Measurements from ENCODE around the gene GNG8. TPM values are rescaled to one million over a fixed set of nuclear protein-coding genes. Genes with fewer than 3 reads are reported as not detected.

GNG8 gene
- total RNA-seq, 2 donors from 2014 or later: 9.6 TPM; not detected in 1

DNA sequence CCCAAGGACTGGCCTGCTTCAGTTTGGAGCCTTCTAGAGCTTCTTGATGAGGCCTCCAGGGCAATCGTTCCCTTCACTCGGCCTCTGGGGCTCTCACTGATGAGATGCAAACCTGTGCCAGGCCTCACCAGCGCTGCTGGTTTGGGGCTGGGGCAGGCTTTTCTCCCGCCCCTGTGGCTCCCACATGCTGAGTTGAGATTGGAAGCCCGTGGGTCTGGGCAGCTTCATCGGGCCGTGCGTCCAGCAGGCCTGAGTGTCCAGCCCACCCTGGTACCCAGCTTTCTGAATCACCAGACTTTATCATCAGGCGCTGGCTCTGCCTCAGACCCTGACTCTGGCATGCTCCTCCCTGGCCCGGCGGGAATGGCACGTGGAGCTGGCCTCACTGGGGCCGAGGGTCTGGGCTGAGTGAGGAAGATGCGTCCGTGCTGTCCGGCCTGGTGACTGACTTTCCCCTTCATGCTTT is 30.6 kb downstream of the GNG8 start:
- no peaks in the 10 kb centered on the region for H3K9me3 Mint-ChIP-seq
- H3K4me1 Mint-ChIP-seq: peaks cover 31% of the 10 kb centered on the region
- H3K27me3 Mint-ChIP-seq: no peaks in the 10 kb centered on the region
- no peak overlapping the region for H3K4me3 Mint-ChIP-seq
- no peak overlapping the region for H3K27ac Mint-ChIP-seq
- H3K36me3 Mint-ChIP-seq (ENCODE audit: low read depth): peaks cover 93% of the 10 kb centered on the region
- no peak for ATAC-seq (replicated peaks)

DNA sequence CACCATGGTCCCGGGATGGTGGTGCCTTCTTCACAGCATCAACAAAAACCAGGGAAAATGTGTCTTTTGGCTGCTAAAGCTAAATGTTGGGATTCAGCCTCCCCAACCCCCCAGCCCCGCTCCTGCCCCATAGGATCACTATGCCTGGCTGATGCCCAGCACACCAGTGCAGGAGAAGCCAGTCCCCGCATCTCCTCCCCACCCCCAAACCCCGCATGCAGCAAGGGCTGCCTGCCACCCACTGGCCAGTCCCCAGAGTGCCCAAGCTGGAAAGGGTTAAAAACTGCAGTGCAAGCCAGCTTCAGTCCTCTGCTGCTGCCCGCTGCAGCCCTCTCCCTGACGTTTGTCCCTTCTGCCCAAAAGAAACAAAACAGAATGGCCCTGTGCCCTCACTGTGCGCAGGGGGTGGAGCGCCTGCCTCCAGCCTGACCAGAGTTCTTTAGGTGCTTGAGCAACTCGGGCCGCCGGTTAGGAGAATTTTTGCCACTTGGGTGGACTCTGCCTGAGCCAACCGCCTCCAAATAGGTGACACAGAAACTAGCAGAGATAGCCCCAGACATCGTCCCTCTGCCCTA is 31.1 kb downstream of the GNG8 start:
- Mint-ChIP-seq H3K27ac (no peak overlapping the region), H3K9me3 (no peaks in the 10 kb centered on the region), H3K4me1 (peaks cover 31% of the 10 kb centered on the region), H3K4me3 (peak overlapping the region; percentile 98), H3K36me3 (ENCODE audit: low read depth) (peaks cover 88% of the 10 kb centered on the region), H3K27me3 (no peaks in the 10 kb centered on the region)
- ATAC-seq (replicated peaks): no peak

GRCh38 chr19:46603752-46604231 is 32.2 kb downstream of the GNG8 start:
- Mint-ChIP-seq H3K4me3 (peak overlapping the region; percentile 98), H3K9me3 (no peaks in the 10 kb centered on the region), H3K27ac (peak overlapping the region; percentile 95), H3K4me1 (peaks cover 25% of the 10 kb centered on the region), H3K27me3 (no peaks in the 10 kb centered on the region), H3K36me3 (ENCODE audit: low read depth) (peaks cover 77% of the 10 kb centered on the region)
- ATAC-seq (replicated peaks): no peak

DNA sequence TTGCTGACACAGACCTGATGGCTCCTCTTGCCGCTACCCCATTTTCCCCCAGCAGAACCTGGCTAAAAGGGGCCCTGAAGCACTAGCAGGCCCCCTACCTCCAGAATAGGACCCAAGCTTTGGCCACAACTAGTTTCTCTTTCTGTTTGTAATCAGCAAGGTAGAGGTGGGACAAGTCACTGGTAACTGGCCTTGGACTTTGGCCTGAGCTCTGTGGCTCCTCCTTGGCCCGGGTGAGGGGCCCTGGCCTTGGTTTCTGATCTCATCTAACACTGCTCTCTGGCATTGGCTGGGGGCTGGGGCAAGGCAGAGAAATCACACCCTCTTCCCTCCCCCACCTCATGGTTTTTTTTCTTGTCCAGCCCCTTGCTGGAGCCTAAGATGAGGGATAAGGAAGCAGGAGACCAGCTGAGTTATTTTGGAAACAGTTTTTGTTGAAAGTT is 32.8 kb downstream of the GNG8 start:
- Mint-ChIP-seq H3K4me3 (peak overlapping the region; percentile 98), H3K9me3 (no peaks in the 10 kb centered on the region), H3K36me3 (ENCODE audit: low read depth) (peaks cover 72% of the 10 kb centered on the region), H3K27ac (peak overlapping the region; percentile 95), H3K4me1 (peaks cover 23% of the 10 kb centered on the region), H3K27me3 (no peaks in the 10 kb centered on the region)
- no peak for ATAC-seq (replicated peaks)

DNA sequence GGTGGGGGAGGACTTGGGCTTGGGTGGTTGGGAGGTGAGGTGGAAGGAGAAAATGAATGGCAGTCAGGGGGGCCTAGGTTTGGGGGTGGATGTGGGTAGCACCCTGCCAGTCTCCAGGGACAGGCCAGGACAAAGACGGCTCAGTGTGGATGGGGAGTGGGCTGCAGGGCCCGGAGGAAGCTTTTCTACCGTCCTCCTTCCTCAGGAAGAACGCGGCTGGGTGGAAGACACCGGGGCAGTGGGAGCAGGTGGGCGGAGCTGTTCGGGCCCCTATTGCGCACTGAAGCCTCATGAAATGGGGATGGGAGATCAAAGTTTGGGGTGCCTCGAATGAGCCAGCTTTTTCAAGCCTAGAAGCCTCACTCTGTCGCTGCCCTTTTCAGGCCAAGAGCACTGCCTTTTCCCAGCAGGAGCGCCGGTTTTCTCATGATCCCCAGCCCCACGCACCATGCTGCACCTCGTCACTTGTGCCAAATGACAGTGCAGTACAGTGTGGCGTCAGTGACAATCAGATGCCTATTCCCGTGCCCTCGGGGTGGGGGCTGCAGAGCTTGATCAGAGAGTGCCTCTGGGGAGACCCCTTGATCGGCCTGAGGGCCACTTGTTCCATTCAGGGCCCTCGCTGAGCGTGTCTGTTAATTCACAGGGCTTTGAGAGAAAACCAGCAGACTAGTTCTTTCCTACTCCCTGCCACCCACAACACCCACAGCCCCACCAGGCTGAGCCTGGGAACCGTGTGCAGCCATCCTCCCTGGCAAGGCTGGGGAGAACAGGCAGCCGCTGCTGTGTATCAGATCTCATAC is 33.4 kb downstream of the GNG8 start:
- Mint-ChIP-seq H3K27me3 (no peaks in the 10 kb centered on the region), H3K36me3 (ENCODE audit: low read depth) (peaks cover 65% of the 10 kb centered on the region), H3K27ac (peak overlapping the region; percentile 95), H3K4me3 (peak overlapping the region; percentile 98), H3K9me3 (no peaks in the 10 kb centered on the region), H3K4me1 (peaks cover 17% of the 10 kb centered on the region)
- ATAC-seq (replicated peaks): peak; percentile 7

GRCh38 chr19:46601318-46602224 is 34.4 kb downstream of the GNG8 start, which contains the start of gene CALM3:
TSS of gene CALM3 (plus strand) at chr19:46601330. CDS start at chr19:46601435, 105 bp downstream.
- no peaks in the 10 kb centered on the region for H3K9me3 Mint-ChIP-seq
- ATAC-seq (replicated peaks): no peak
- peaks cover 55% of the 10 kb centered on the region for H3K36me3 Mint-ChIP-seq (ENCODE audit: low read depth)
- peaks cover 15% of the 10 kb centered on the region for H3K4me1 Mint-ChIP-seq
- H3K27ac Mint-ChIP-seq: peak within 1 kb of the TSS; percentile 100
- no peaks in the 10 kb centered on the region for H3K27me3 Mint-ChIP-seq
- peak within 1 kb of the TSS; percentile 98 for H3K4me3 Mint-ChIP-seq

- H3K4me3 Mint-ChIP-seq: peak overlapping the region; percentile 98
- ATAC-seq (replicated peaks): peak; percentile 88
- H3K27me3 Mint-ChIP-seq: no peaks in the 10 kb centered on the region
- no peaks in the 10 kb centered on the region for H3K9me3 Mint-ChIP-seq
- peaks cover 46% of the 10 kb centered on the region for H3K36me3 Mint-ChIP-seq (ENCODE audit: low read depth)
- H3K27ac Mint-ChIP-seq: peak overlapping the region; percentile 100
- peaks cover 15% of the 10 kb centered on the region for H3K4me1 Mint-ChIP-seq
These were observed 35.4 kb downstream of the GNG8 start for GRCh38 chr19:46600384-46601317.

DNA sequence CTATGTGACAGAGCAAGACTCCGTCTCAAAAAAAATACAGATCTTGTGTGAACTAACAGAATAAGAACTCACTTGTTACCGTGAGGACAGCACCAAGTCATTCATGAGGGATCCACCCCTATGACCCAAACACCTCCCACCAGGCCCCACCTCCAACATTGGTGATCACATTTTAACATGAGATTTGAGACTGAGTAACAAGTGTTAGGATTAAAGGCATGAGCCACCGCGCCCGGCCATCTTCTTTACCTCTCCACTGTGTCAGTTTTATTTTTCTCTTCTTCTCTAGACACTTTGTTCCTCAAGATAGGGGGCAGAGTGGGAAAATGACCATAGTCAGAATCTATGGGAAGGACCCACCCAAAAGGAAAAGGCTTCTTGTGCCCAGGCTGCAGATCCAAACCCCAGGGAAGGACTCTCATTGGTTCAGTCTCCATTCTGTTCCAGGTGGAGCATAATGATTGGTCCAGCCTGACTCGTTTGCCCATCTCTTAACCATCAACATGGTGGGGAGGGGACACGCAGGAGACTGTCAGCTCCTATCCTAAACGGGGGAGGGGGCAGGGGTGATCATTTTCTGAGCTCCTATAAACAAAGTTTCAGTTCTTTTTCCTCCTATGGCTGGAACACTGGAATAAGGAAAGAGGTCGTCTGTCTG is 36.2 kb downstream of the GNG8 start:
- Mint-ChIP-seq H3K27ac (peak overlapping the region; percentile 100), H3K36me3 (ENCODE audit: low read depth) (peaks cover 38% of the 10 kb centered on the region), H3K27me3 (no peaks in the 10 kb centered on the region), H3K4me1 (peaks cover 15% of the 10 kb centered on the region), H3K9me3 (no peaks in the 10 kb centered on the region), H3K4me3 (peak overlapping the region; percentile 98)
- no peak for ATAC-seq (replicated peaks)

GRCh38 chr19:46598372-46598917 is 37.6 kb downstream of the GNG8 start:
- Mint-ChIP-seq H3K36me3 (ENCODE audit: low read depth) (peaks cover 27% of the 10 kb centered on the region), H3K4me1 (peaks cover 12% of the 10 kb centered on the region), H3K9me3 (no peaks in the 10 kb centered on the region), H3K27ac (no peak overlapping the region), H3K4me3 (no peak overlapping the region), H3K27me3 (no peaks in the 10 kb centered on the region)
- ATAC-seq (replicated peaks): no peak

- H3K9me3 Mint-ChIP-seq: no peaks in the 10 kb centered on the region
- no peak overlapping the region for H3K4me3 Mint-ChIP-seq
- no peak for ATAC-seq (replicated peaks)
- no peak overlapping the region for H3K27ac Mint-ChIP-seq
- peaks cover 5% of the 10 kb centered on the region for H3K36me3 Mint-ChIP-seq (ENCODE audit: low read depth)
- peaks cover 6% of the 10 kb centered on the region for H3K4me1 Mint-ChIP-seq
- no peaks in the 10 kb centered on the region for H3K27me3 Mint-ChIP-seq
These were observed 40.0 kb downstream of the GNG8 start for GRCh38 chr19:46596008-46596407.

DNA sequence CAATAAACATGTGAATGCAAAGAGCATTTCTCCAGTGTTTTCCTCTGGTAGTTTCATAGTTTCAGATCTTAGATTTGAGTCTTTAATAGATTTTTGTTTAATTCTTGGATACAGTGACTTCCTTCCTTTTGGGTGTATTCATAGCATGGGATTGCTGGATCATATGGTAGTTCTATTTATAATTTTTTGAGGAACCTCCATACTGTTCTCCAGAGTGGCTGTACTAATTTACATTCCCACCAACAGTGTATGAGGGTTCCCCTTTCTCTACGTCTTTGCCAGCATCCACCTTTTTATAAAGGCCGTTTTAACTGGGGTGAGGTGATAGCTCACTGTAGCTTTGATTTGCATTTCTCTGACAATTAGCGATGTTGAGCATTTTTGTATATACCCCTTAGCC is 44.1 kb downstream of the GNG8 start:
- no peak for ATAC-seq (replicated peaks)
- no peaks in the 10 kb centered on the region for H3K36me3 Mint-ChIP-seq (ENCODE audit: low read depth)
- no peaks in the 10 kb centered on the region for H3K9me3 Mint-ChIP-seq
- no peaks in the 10 kb centered on the region for H3K4me1 Mint-ChIP-seq
- H3K27me3 Mint-ChIP-seq: no peaks in the 10 kb centered on the region
- no peak overlapping the region for H3K4me3 Mint-ChIP-seq
- no peak overlapping the region for H3K27ac Mint-ChIP-seq

DNA sequence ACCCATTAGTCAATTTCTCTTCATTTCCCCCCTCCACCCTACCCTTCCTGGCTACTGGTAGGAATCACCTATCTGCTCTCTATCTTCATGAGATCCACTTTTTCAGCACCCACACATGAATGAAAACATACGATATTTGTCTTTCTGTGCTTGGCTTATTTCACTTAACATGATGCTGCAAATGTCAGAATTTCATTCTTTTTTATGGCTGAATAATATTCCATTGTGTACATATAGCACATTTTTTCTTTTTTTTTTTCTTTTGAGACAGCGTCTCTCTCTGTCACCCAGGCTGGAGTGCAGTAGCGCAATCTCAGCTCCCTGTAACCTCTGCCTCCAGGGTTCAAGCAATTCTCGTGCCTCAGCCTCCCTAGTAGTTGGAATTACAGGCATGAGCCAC is 44.7 kb downstream of the GNG8 start:
- Mint-ChIP-seq H3K4me3 (no peak overlapping the region), H3K9me3 (no peaks in the 10 kb centered on the region), H3K27ac (no peak overlapping the region), H3K27me3 (no peaks in the 10 kb centered on the region), H3K36me3 (ENCODE audit: low read depth) (no peaks in the 10 kb centered on the region), H3K4me1 (no peaks in the 10 kb centered on the region)
- ATAC-seq (replicated peaks): no peak

DNA sequence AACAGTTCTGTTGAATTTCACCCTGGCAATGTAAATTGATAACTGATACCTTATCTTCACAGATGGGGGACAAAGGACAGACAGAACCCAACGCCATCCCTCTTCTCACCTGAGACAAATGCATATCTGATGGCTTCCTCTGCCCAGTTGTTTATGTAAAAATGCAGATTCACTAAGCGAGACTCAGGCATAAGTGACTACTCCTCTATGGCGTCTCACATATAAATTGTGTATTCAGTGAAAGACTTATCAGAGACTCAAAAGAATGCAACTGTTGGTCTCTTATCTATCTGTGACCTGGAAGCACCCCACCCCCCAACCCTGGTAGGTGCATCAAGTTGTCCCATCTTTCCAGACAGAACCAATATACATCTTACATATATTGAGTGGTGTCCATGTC is 48.1 kb downstream of the GNG8 start:
- H3K4me3 Mint-ChIP-seq: no peak overlapping the region
- no peaks in the 10 kb centered on the region for H3K27me3 Mint-ChIP-seq
- ATAC-seq (replicated peaks): no peak
- H3K9me3 Mint-ChIP-seq: no peaks in the 10 kb centered on the region
- no peak overlapping the region for H3K27ac Mint-ChIP-seq
- peaks cover 5% of the 10 kb centered on the region for H3K4me1 Mint-ChIP-seq
- no peaks in the 10 kb centered on the region for H3K36me3 Mint-ChIP-seq (ENCODE audit: low read depth)
